Measurements from ENCODE around the gene GOLGA3. TPM values are rescaled to one million over a fixed set of nuclear protein-coding genes. Genes with fewer than 3 reads are reported as not detected.
"Not testable (repeated sequence)": the region's sequence is repeated elsewhere in the genome, so short reads cannot be mapped to it uniquely, and the experiment has no call there.

The GOLGA3 gene
- total RNA-seq, 2 experiments from 2014 or later: 41.7 to 44.2 TPM

- no peaks in the 10 kb centered on the region for H3K9me3 Mint-ChIP-seq
- DNase-seq: no peak
- ChIA-PET CTCF (no interaction called here), POLR2A (no interaction called here)
- intact Hi-C loops (cut with micrococcal nuclease): no loop called here
- peaks cover 7% of the 10 kb centered on the region for H3K4me1 Mint-ChIP-seq (ENCODE audit: low read depth)
- no peak overlapping the region for H3K4me3 Mint-ChIP-seq
- peaks cover 26% of the 10 kb centered on the region for H3K36me3 Mint-ChIP-seq
- H3K27ac Mint-ChIP-seq: no peak overlapping the region
- no peaks in the 10 kb centered on the region for H3K27me3 Mint-ChIP-seq
Observed at GRCh38 chr12:132840536-132840935, 11.9 kb upstream of the GOLGA3 start.

- peaks cover 15% of the 10 kb centered on the region for H3K4me1 Mint-ChIP-seq (ENCODE audit: low read depth)
- POLR2A ChIA-PET: interaction anchor here (0.9 kb wide), 1 partner anchor 18 kb away, joined by 3 read pairs; no protein-coding TSS in a partner anchor
- DNase-seq: no peak
- H3K4me3 Mint-ChIP-seq: no peak overlapping the region
- intact Hi-C loops (cut with micrococcal nuclease): no loop called here
- H3K27ac Mint-ChIP-seq: no peak overlapping the region
- CTCF ChIA-PET: no interaction called here
- peaks cover 26% of the 10 kb centered on the region for H3K36me3 Mint-ChIP-seq
- no peaks in the 10 kb centered on the region for H3K27me3 Mint-ChIP-seq
- no peaks in the 10 kb centered on the region for H3K9me3 Mint-ChIP-seq
Observed at GRCh38 chr12:132839558-132840235, 11.0 kb upstream of the GOLGA3 start.

- DNase-seq: no peak
- Mint-ChIP-seq H3K4me3 (no peak overlapping the region), H3K4me1 (ENCODE audit: low read depth) (peaks cover 26% of the 10 kb centered on the region), H3K27ac (no peak overlapping the region), H3K9me3 (no peaks in the 10 kb centered on the region), H3K27me3 (no peaks in the 10 kb centered on the region), H3K36me3 (peaks cover 23% of the 10 kb centered on the region)
- POLR2A ChIA-PET: interaction anchor here (0.6 to 0.9 kb wide), 2 partner anchors 17 to 83 kb away, joined by 3 read pairs; no protein-coding TSS in a partner anchor
- CTCF ChIA-PET: no interaction called here
- intact Hi-C loops (cut with micrococcal nuclease): no loop called here
Observed at GRCh38 chr12:132838410-132839080, 9.9 kb upstream of the GOLGA3 start.

GRCh38 chr12:132837693-132838409, 9.2 kb upstream of the GOLGA3 start:
- intact Hi-C loops (cut with micrococcal nuclease): no loop called here
- H3K27ac Mint-ChIP-seq: no peak overlapping the region
- peaks cover 30% of the 10 kb centered on the region for H3K4me1 Mint-ChIP-seq (ENCODE audit: low read depth)
- DNase-seq: no peak
- ChIA-PET CTCF (no interaction called here), POLR2A (no interaction called here)
- H3K36me3 Mint-ChIP-seq: peaks cover 20% of the 10 kb centered on the region
- H3K27me3 Mint-ChIP-seq: no peaks in the 10 kb centered on the region
- H3K9me3 Mint-ChIP-seq: no peaks in the 10 kb centered on the region
- no peak overlapping the region for H3K4me3 Mint-ChIP-seq

- Mint-ChIP-seq H3K36me3 (peaks cover 14% of the 10 kb centered on the region), H3K4me1 (ENCODE audit: low read depth) (peaks cover 30% of the 10 kb centered on the region), H3K4me3 (no peak overlapping the region), H3K9me3 (no peaks in the 10 kb centered on the region), H3K27ac (no peak overlapping the region), H3K27me3 (no peaks in the 10 kb centered on the region)
- intact Hi-C loops (cut with micrococcal nuclease): no loop called here
- ChIA-PET CTCF (no interaction called here), POLR2A (interaction anchor here (1.1 kb wide), 1 partner anchor 50 kb away, joined by 3 read pairs; the partner anchor contains the start of gene CHFR)
- no peak for DNase-seq
Observed at GRCh38 chr12:132836795-132837331, 8.2 kb upstream of the GOLGA3 start.

- DNase-seq; CTCF ChIA-PET; H3K27ac Mint-ChIP-seq; H3K27me3 Mint-ChIP-seq; intact Hi-C loops (cut with micrococcal nuclease); H3K4me3 Mint-ChIP-seq; H3K9me3 Mint-ChIP-seq: not testable (repeated sequence)
- Mint-ChIP-seq H3K36me3 (peaks cover 10% of the 10 kb centered on the region), H3K4me1 (ENCODE audit: low read depth) (peaks cover 30% of the 10 kb centered on the region)
- POLR2A ChIA-PET: interaction anchor here (1.1 kb wide), 1 partner anchor 51 kb away, joined by 3 read pairs; the partner anchor contains the start of gene CHFR
Observed at GRCh38 chr12:132836230-132836629, 7.6 kb upstream of the GOLGA3 start.

- Mint-ChIP-seq H3K4me3 (peak overlapping the region; percentile 16), H3K9me3 (no peaks in the 10 kb centered on the region), H3K27me3 (no peaks in the 10 kb centered on the region), H3K36me3 (peaks cover 7% of the 10 kb centered on the region), H3K4me1 (ENCODE audit: low read depth) (peaks cover 30% of the 10 kb centered on the region), H3K27ac (peak overlapping the region; percentile 94)
- ChIA-PET CTCF (no interaction called here), POLR2A (no interaction called here)
- intact Hi-C loops (cut with micrococcal nuclease): no loop called here
- no peak for DNase-seq
Observed at GRCh38 chr12:132835076-132836025, 6.7 kb upstream of the GOLGA3 start.

GRCh38 chr12:132834181-132834711, 5.6 kb upstream of the GOLGA3 start:
- POLR2A ChIA-PET: no interaction called here
- intact Hi-C loops (cut with micrococcal nuclease): no loop called here

GRCh38 chr12:132833341-132833740, 4.7 kb upstream of the GOLGA3 start:
- Mint-ChIP-seq H3K27ac (peak overlapping the region; percentile 94), H3K27me3 (no peaks in the 10 kb centered on the region), H3K9me3 (no peaks in the 10 kb centered on the region), H3K4me1 (ENCODE audit: low read depth) (peaks cover 35% of the 10 kb centered on the region), H3K4me3 (no peak overlapping the region), H3K36me3 (peaks cover 2% of the 10 kb centered on the region)
- POLR2A ChIA-PET: no interaction called here
- CTCF ChIA-PET: interaction anchor here (1.7 kb wide), 1 partner anchor 72 kb away, joined by 7 read pairs; no protein-coding TSS in a partner anchor
- intact Hi-C loops (cut with micrococcal nuclease): no loop called here
- DNase-seq: no peak

More at GRCh38 chr12:132834181-132834711, 5.6 kb upstream of the GOLGA3 start:
- Mint-ChIP-seq H3K27me3 (no peaks in the 10 kb centered on the region), H3K27ac (peak overlapping the region; percentile 94), H3K4me1 (ENCODE audit: low read depth) (peaks cover 34% of the 10 kb centered on the region), H3K4me3 (peak overlapping the region; percentile 49), H3K36me3 (peaks cover 3% of the 10 kb centered on the region), H3K9me3 (no peaks in the 10 kb centered on the region)
- DNase-seq: peak; percentile 63
- CTCF ChIA-PET: interaction anchor here (1.7 kb wide), 1 partner anchor 71 kb away, joined by 7 read pairs; no protein-coding TSS in a partner anchor

GRCh38 chr12:132831771-132832170, 3.1 kb upstream of the GOLGA3 start:
- Mint-ChIP-seq H3K9me3 (no peaks in the 10 kb centered on the region), H3K4me3 (no peak overlapping the region), H3K4me1 (ENCODE audit: low read depth) (peaks cover 45% of the 10 kb centered on the region), H3K27ac (no peak overlapping the region), H3K36me3 (peaks cover 12% of the 10 kb centered on the region), H3K27me3 (no peaks in the 10 kb centered on the region)
- intact Hi-C loops (cut with micrococcal nuclease): no loop called here
- DNase-seq: no peak
- ChIA-PET POLR2A (no interaction called here), CTCF (no interaction called here)

Data from activated CD4-positive, alpha-beta memory T cell treated with anti-CD3 and anti-CD28 coated beads for 36 hours (primary cell).